ENCODE data around the gene PPHLN1. TPM values are rescaled to one million over a fixed set of nuclear protein-coding genes. Genes with fewer than 3 reads are reported as not detected.

PPHLN1 gene
- total and polyA plus RNA-seq, 2 donors (not counting 1 experiment from before 2014, with no cell fraction given), result 47.6 to 91.4 TPM

DNA sequence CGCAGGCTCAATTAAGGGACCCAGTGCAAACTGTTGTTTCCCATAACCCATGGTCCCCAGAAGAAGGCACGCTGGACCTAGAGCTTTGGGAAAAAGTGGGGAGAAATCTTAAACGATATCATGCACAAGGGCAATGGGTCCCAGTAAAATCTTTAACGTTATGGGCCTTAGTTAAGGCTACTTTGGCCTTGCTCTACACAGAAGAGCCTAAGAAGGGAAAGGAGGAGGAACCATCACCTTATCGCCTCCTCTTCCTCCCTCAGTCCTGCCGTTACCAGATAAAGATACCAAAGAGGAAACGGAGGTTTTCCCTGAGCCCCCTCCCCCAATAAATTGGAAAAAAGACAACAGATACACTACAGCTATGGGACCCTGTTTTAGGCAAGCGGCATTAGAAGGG, 116.9 kb downstream of the PPHLN1 start:
- Histone ChIP-seq H3K27ac (ENCODE audit: insufficient read depth, low read length) (no peak overlapping the region), H3K79me2 (ENCODE audit: control insufficient read depth, insufficient read depth, low read length) (no peaks in the 10 kb centered on the region), H4K20me1 (ENCODE audit: control insufficient read depth, extremely low read depth, insufficient read depth, low read length) (no peaks in the 10 kb centered on the region), H2AFZ (ENCODE audit: low read length) (no peak overlapping the region), H3K4me2 (ENCODE audit: extremely low read depth, insufficient read depth, low read length) (no peak overlapping the region), H3K4me3 (replicated peaks in 1 of 4; ENCODE audit: control extremely low read depth in 1 of 4, insufficient read depth in 1 of 4, low read depth in 3 of 4, low read length in 4 of 4) (no peak overlapping the region), H3K4me1 (ENCODE audit: control insufficient read depth, extremely low read depth, insufficient read depth, low read length) (no peaks in the 10 kb centered on the region), H3K9me3 (ENCODE audit: control insufficient read depth, insufficient read depth, low read depth, low read length) (no peaks in the 10 kb centered on the region), H3K36me3 (ENCODE audit: control insufficient read depth, insufficient read depth, low read length) (peaks cover 1% of the 10 kb centered on the region), H3K9ac (ENCODE audit: insufficient read depth, low read length) (no peak overlapping the region), H3K27me3 (ENCODE audit: control insufficient read depth, insufficient read depth, low read length) (no peaks in the 10 kb centered on the region)
- no peak for DNase-seq (ENCODE audit: low read depth in 2 of 2)
- no peak for TF ChIP-seq EZH2 (IDR thresholded peaks at IDR 0.05; ENCODE audit: low read length, missing control alignments)
- TF ChIP-seq, protein P1, sequence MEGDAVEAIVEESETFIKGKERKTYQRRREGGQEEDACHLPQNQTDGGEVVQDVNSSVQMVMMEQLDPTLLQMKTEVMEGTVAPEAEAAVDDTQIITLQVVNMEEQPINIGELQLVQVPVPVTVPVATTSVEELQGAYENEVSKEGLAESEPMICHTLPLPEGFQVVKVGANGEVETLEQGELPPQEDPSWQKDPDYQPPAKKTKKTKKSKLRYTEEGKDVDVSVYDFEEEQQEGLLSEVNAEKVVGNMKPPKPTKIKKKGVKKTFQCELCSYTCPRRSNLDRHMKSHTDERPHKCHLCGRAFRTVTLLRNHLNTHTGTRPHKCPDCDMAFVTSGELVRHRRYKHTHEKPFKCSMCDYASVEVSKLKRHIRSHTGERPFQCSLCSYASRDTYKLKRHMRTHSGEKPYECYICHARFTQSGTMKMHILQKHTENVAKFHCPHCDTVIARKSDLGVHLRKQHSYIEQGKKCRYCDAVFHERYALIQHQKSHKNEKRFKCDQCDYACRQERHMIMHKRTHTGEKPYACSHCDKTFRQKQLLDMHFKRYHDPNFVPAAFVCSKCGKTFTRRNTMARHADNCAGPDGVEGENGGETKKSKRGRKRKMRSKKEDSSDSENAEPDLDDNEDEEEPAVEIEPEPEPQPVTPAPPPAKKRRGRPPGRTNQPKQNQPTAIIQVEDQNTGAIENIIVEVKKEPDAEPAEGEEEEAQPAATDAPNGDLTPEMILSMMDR (conservative IDR thresholded peaks at IDR 0.05 in 1 of 2, IDR thresholded peaks at IDR 0.05 in 1 of 2; ENCODE audit: low read depth in 1 of 2, low read length in 2 of 2), result no peak

DNA sequence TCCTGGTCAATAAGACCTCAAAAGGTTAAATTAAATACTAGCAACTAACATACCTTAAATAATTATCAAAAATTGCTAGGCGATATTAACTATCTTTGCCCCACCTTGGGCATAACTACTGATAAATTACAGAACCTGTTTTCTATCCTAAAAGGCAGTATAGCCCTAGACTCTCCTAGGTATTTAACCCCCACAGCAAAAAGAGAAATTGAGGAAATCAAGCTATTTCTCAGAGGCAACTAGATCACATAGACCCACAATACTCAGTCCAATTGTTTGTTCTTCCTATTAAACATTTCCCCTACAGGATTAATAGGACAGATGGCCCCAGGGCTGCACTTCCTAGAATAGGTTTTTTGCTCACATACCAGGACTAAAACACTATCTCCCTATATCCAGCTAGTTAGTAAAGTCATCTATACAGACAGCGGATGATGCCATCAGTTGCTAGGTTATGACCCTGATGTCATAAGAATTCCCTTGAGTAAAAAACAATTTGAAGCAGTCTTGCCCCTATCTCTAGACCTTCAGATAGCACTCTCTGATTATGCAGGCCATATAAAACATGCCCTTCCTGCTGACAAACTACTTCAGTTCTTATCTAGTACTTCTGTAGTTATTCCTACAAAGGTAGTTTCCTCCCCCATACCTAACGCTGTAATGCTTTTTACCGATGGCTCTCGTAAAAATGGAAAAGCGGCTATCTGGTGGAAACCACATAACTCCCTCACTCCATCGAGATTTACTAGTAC, 118.4 kb downstream of the PPHLN1 start:
- no peaks in the 10 kb centered on the region for H3K9me3 ChIP-seq (ENCODE audit: control insufficient read depth, insufficient read depth, low read depth, low read length)
- no peaks in the 10 kb centered on the region for H3K27me3 ChIP-seq (ENCODE audit: control insufficient read depth, insufficient read depth, low read length)
- no peak overlapping the region for H2AFZ ChIP-seq (ENCODE audit: low read length)
- H3K36me3 ChIP-seq (ENCODE audit: control insufficient read depth, insufficient read depth, low read length), result peaks cover 1% of the 10 kb centered on the region
- no peaks in the 10 kb centered on the region for H3K4me1 ChIP-seq (ENCODE audit: control insufficient read depth, extremely low read depth, insufficient read depth, low read length)
- H4K20me1 ChIP-seq (ENCODE audit: control insufficient read depth, extremely low read depth, insufficient read depth, low read length), result no peaks in the 10 kb centered on the region
- DNase-seq (ENCODE audit: low read depth in 2 of 2), result no peak
- no peak overlapping the region for H3K4me3 ChIP-seq (replicated peaks in 1 of 4; ENCODE audit: control extremely low read depth in 1 of 4, insufficient read depth in 1 of 4, low read depth in 3 of 4, low read length in 4 of 4)
- H3K9ac ChIP-seq (ENCODE audit: insufficient read depth, low read length), result no peak overlapping the region
- no peaks in the 10 kb centered on the region for H3K79me2 ChIP-seq (ENCODE audit: control insufficient read depth, insufficient read depth, low read length)
- no peak for TF ChIP-seq EZH2 (IDR thresholded peaks at IDR 0.05; ENCODE audit: low read length, missing control alignments)
- TF ChIP-seq, protein P1 (conservative IDR thresholded peaks at IDR 0.05 in 1 of 2, IDR thresholded peaks at IDR 0.05 in 1 of 2; ENCODE audit: low read depth in 1 of 2, low read length in 2 of 2), result no peak
- H3K4me2 ChIP-seq (ENCODE audit: extremely low read depth, insufficient read depth, low read length), result no peak overlapping the region
- H3K27ac ChIP-seq (ENCODE audit: insufficient read depth, low read length), result no peak overlapping the region

DNA sequence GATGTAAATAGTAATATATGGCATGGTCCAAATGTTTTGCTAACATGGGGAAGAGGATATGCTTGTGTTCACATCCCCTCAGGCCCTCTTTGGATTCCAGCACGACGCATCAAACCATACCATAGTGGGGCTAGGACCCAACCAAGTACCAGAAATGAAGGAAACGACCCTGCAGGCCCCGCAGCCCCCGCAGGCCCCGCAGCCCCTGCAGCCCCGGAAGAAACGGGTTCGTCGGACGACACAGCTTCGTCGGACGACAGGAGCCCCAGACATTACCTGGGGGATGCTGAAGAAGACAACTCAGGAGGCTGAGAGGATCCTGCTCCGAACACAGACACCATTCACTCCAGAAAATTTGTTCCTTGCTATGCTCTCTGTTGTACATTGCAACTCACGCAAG, 119.9 kb downstream of the PPHLN1 start:
- no peaks in the 10 kb centered on the region for H4K20me1 ChIP-seq (ENCODE audit: control insufficient read depth, extremely low read depth, insufficient read depth, low read length)
- peaks cover 1% of the 10 kb centered on the region for H3K36me3 ChIP-seq (ENCODE audit: control insufficient read depth, insufficient read depth, low read length)
- H3K4me2 ChIP-seq (ENCODE audit: extremely low read depth, insufficient read depth, low read length), result no peak overlapping the region
- H3K9me3 ChIP-seq (ENCODE audit: control insufficient read depth, insufficient read depth, low read depth, low read length), result no peaks in the 10 kb centered on the region
- H3K9ac ChIP-seq (ENCODE audit: insufficient read depth, low read length), result no peak overlapping the region
- peaks cover 4% of the 10 kb centered on the region for H3K4me1 ChIP-seq (ENCODE audit: control insufficient read depth, extremely low read depth, insufficient read depth, low read length)
- TF ChIP-seq EZH2 (IDR thresholded peaks at IDR 0.05; ENCODE audit: low read length, missing control alignments), result no peak
- TF ChIP-seq, protein P1 (conservative IDR thresholded peaks at IDR 0.05 in 1 of 2, IDR thresholded peaks at IDR 0.05 in 1 of 2; ENCODE audit: low read depth in 1 of 2, low read length in 2 of 2), result no peak
- H3K4me3 ChIP-seq (replicated peaks in 1 of 4; ENCODE audit: control extremely low read depth in 1 of 4, insufficient read depth in 1 of 4, low read depth in 3 of 4, low read length in 4 of 4), result no peak overlapping the region
- no peaks in the 10 kb centered on the region for H3K27me3 ChIP-seq (ENCODE audit: control insufficient read depth, insufficient read depth, low read length)
- H3K27ac ChIP-seq (ENCODE audit: insufficient read depth, low read length), result no peak overlapping the region
- no peaks in the 10 kb centered on the region for H3K79me2 ChIP-seq (ENCODE audit: control insufficient read depth, insufficient read depth, low read length)
- no peak overlapping the region for H2AFZ ChIP-seq (ENCODE audit: low read length)
- no peak for DNase-seq (ENCODE audit: low read depth in 2 of 2)

All from fibroblast of lung (primary cell).